Muscle layer of duodenum (tissue), 2 donors: ENCODE measurements around the gene GNPAT.

Experiments
- H3K27ac ChIP-seq: one replicate; pipeline ENCODE4 v1.7.0; 2013; ENCODE audit warnings: mild to moderate bottlenecking, low read length
- H3K27me3 ChIP-seq: one replicate; pipeline ENCODE4 v1.7.0; 2013; ENCODE audit warnings: low read depth, mild to moderate bottlenecking, control low read depth, low read length
- H3K36me3 ChIP-seq, 2 donors: one replicate each; pipeline ENCODE4 v1.7.0; 2013; ENCODE audit warnings: low read length in 2 of 2, control low read depth in 1 of 2, mild to moderate bottlenecking in 1 of 2; ENCODE audit not compliant: insufficient read depth in 2 of 2, control insufficient read depth in 1 of 2
- H3K4me1 ChIP-seq, 2 donors: one replicate each; pipeline ENCODE4 v1.7.0; 2013; ENCODE audit warnings: low read length in 2 of 2, mild to moderate bottlenecking in 2 of 2, control low read depth in 1 of 2, moderate library complexity in 1 of 2; ENCODE audit not compliant: insufficient read depth in 2 of 2, control insufficient read depth in 1 of 2
- H3K4me3 ChIP-seq, 2 donors: one replicate each; pipeline ENCODE4 v1.7.0; 2013; ENCODE audit warnings: low read length in 2 of 2, low read depth in 1 of 2, mild to moderate bottlenecking in 1 of 2
- H3K9me3 ChIP-seq, 2 donors: one replicate each; pipeline ENCODE4 v1.7.0; 2013; ENCODE audit warnings: low read length in 2 of 2, control low read depth in 1 of 2, mild to moderate bottlenecking in 1 of 2; ENCODE audit not compliant: control insufficient read depth in 1 of 2
- donor health status: healthy.

GNPAT gene

GRCh38 chr1:231286603-231287002, 45.6 kb downstream of the GNPAT start:
- no peak overlapping the region for H3K27ac ChIP-seq
- no peaks in the 10 kb centered on the region for H3K4me1 ChIP-seq
- H3K27me3 ChIP-seq = no peaks in the 10 kb centered on the region
- no peak overlapping the region for H3K4me3 ChIP-seq
- H3K9me3 ChIP-seq = no peaks in the 10 kb centered on the region
- H3K36me3 ChIP-seq = no peaks in the 10 kb centered on the region

- Histone ChIP-seq H3K27me3 (no peaks in the 10 kb centered on the region), H3K27ac (no peak overlapping the region)
Measured at GRCh38 chr1:231295938-231296337, 54.9 kb downstream of the GNPAT start.

GRCh38 chr1:231301990-231302389, 61.0 kb downstream of the GNPAT start:
- no peak overlapping the region for H3K27ac ChIP-seq

More at GRCh38 chr1:231295938-231296337, 54.9 kb downstream of the GNPAT start:
- Histone ChIP-seq H3K4me1 (no peaks in the 10 kb centered on the region), H3K9me3 (no peaks in the 10 kb centered on the region), H3K36me3 (no peaks in the 10 kb centered on the region), H3K4me3 (no peak overlapping the region)

GRCh38 chr1:231310391-231310934, 69.5 kb downstream of the GNPAT start:
- H3K9me3 ChIP-seq = no peaks in the 10 kb centered on the region
- H3K4me1 ChIP-seq = no peaks in the 10 kb centered on the region
- no peaks in the 10 kb centered on the region for H3K27me3 ChIP-seq
- no peak overlapping the region for H3K4me3 ChIP-seq
- H3K27ac ChIP-seq = no peak overlapping the region
- no peaks in the 10 kb centered on the region for H3K36me3 ChIP-seq

More at GRCh38 chr1:231301990-231302389, 61.0 kb downstream of the GNPAT start:
- H3K9me3 ChIP-seq = no peaks in the 10 kb centered on the region
- no peak overlapping the region for H3K4me3 ChIP-seq
- no peaks in the 10 kb centered on the region for H3K36me3 ChIP-seq
- no peaks in the 10 kb centered on the region for H3K27me3 ChIP-seq
- H3K4me1 ChIP-seq = no peaks in the 10 kb centered on the region

- H3K4me1 ChIP-seq = no peaks in the 10 kb centered on the region
- H3K9me3 ChIP-seq = no peaks in the 10 kb centered on the region
- no peaks in the 10 kb centered on the region for H3K27me3 ChIP-seq
- no peak overlapping the region for H3K4me3 ChIP-seq
- no peaks in the 10 kb centered on the region for H3K36me3 ChIP-seq
- H3K27ac ChIP-seq = no peak overlapping the region
Measured at GRCh38 chr1:231311720-231312431, 70.9 kb downstream of the GNPAT start.

- Histone ChIP-seq H3K27me3 (no peaks in the 10 kb centered on the region), H3K4me1 (no peaks in the 10 kb centered on the region), H3K27ac (no peak overlapping the region), H3K4me3 (no peak overlapping the region), H3K9me3 (no peaks in the 10 kb centered on the region), H3K36me3 (no peaks in the 10 kb centered on the region)
Measured at GRCh38 chr1:231312432-231312788, 71.4 kb downstream of the GNPAT start.

- Histone ChIP-seq H3K4me3 (no peak overlapping the region), H3K4me1 (no peaks in the 10 kb centered on the region), H3K9me3 (no peaks in the 10 kb centered on the region), H3K27me3 (no peaks in the 10 kb centered on the region), H3K27ac (no peak overlapping the region), H3K36me3 (no peaks in the 10 kb centered on the region)
Measured at GRCh38 chr1:231313661-231314060, 72.6 kb downstream of the GNPAT start.

- Histone ChIP-seq H3K4me3 (no peak overlapping the region), H3K9me3 (no peaks in the 10 kb centered on the region), H3K4me1 (no peaks in the 10 kb centered on the region), H3K27ac (no peak overlapping the region), H3K36me3 (no peaks in the 10 kb centered on the region), H3K27me3 (no peaks in the 10 kb centered on the region)
Measured at GRCh38 chr1:231315887-231316286, 74.9 kb downstream of the GNPAT start.

- Histone ChIP-seq H3K27ac (no peak overlapping the region), H3K36me3 (no peaks in the 10 kb centered on the region), H3K27me3 (no peaks in the 10 kb centered on the region), H3K9me3 (no peaks in the 10 kb centered on the region), H3K4me3 (no peak overlapping the region), H3K4me1 (no peaks in the 10 kb centered on the region)
Measured at GRCh38 chr1:231317306-231318014, 76.4 kb downstream of the GNPAT start.

GRCh38 chr1:231318015-231318355, 77.0 kb downstream of the GNPAT start:
- H3K27ac ChIP-seq = no peak overlapping the region
- H3K9me3 ChIP-seq = no peaks in the 10 kb centered on the region
- no peaks in the 10 kb centered on the region for H3K36me3 ChIP-seq
- no peak overlapping the region for H3K4me3 ChIP-seq
- no peaks in the 10 kb centered on the region for H3K27me3 ChIP-seq
- H3K4me1 ChIP-seq = no peaks in the 10 kb centered on the region

GRCh38 chr1:231318568-231318967, 77.6 kb downstream of the GNPAT start:
- no peak overlapping the region for H3K4me3 ChIP-seq
- no peaks in the 10 kb centered on the region for H3K4me1 ChIP-seq
- H3K9me3 ChIP-seq = no peaks in the 10 kb centered on the region
- no peaks in the 10 kb centered on the region for H3K27me3 ChIP-seq
- no peaks in the 10 kb centered on the region for H3K36me3 ChIP-seq
- no peak overlapping the region for H3K27ac ChIP-seq
